Panc1 (cell line): ENCODE data around the gene CST5. TPM values are rescaled to one million over a fixed set of nuclear protein-coding genes. Genes with fewer than 3 reads are reported as not detected.
"Not testable (repeated sequence)": the region's sequence is repeated elsewhere in the genome, so short reads cannot be mapped to it uniquely, and the experiment has no call there.

Experiments
- ATAC-seq: fragments of 200-7000 bp; cut with Tn5 transposase; 2 replicates; pipeline ENCODE4 v1.9.1; 2020; ENCODE audit warnings: mild to moderate bottlenecking, moderate library complexity
- BruUV-seq: library from RNA; stranded (reverse); fragments of 400-500 nt; replicated peaks from 2 replicates; lab custom pipeline; 2021; lab: Mats Ljungman, UMichigan
- CTCF ChIA-PET: fragments of 300-600 bp; sonication (Branson Sonifier 250); formaldehyde crosslinking; loops from one replicate; lab custom pipeline; 2022; ENCODE audit warnings: antibody characterized with exemption; lab: Charles Lee
- POLR2A ChIA-PET: fragments of 300-600 bp; sonication (Branson Sonifier 250); formaldehyde crosslinking; loops from one replicate; lab custom pipeline; 2022; ENCODE audit warnings: antibody characterized with exemption; lab: Charles Lee
- DNase-seq: peaks from one replicate; pipeline ENCODE4 v3.0.0-alpha.2; 2010; ENCODE audit warnings: low read depth, low spot score
- H3K27ac ChIP-seq: 2 replicates; pipeline ENCODE4 v1.5.1; 2011; ENCODE audit warnings: mild to moderate bottlenecking, low read length, inconsistent platforms
- H3K27me3 ChIP-seq: fragments of 200-500 bp; sonication (Bioruptor generic); 2 replicates; pipeline ENCODE4 v1.6.0; 2014; ENCODE audit warnings: low read length, inconsistent platforms; ENCODE audit not compliant: control insufficient read depth, insufficient read depth
- H3K36me3 ChIP-seq: fragments of 200-500 bp; sonication (Bioruptor generic); 2 replicates; pipeline ENCODE4 v1.5.1; 2014; ENCODE audit warnings: inconsistent platforms, mild to moderate bottlenecking, low read length, moderate library complexity; ENCODE audit not compliant: control insufficient read depth, insufficient read depth
- H3K4me1 ChIP-seq: 2 replicates; pipeline ENCODE4 v1.5.1; 2011; ENCODE audit warnings: inconsistent platforms, mild to moderate bottlenecking, low read length, moderate library complexity; ENCODE audit not compliant: control insufficient read depth, insufficient read depth
- H3K4me3 ChIP-seq, 2 experiments: 2 replicates each; pipeline ENCODE4 v1.5.1; 2011 to 2012; ENCODE audit warnings: low read depth in 2 of 2, low read length in 2 of 2, mild to moderate bottlenecking in 2 of 2, inconsistent platforms in 1 of 2, moderate library complexity in 1 of 2
- H3K9me3 ChIP-seq: fragments of 200-500 bp; sonication (Bioruptor generic); 2 replicates; pipeline ENCODE4 v1.5.1; 2014; ENCODE audit warnings: low read depth, mild to moderate bottlenecking, inconsistent platforms, low read length, moderate library complexity; ENCODE audit not compliant: control insufficient read depth, insufficient read depth
- POLR2AphosphoS5 ChIP-seq: IDR thresholded peaks from 2 replicates; pipeline ENCODE4 v1.6.1; 2012; ENCODE audit warnings: mild to moderate bottlenecking, low read depth, low read length, moderate library complexity
- SIN3A ChIP-seq: IDR thresholded peaks from 2 replicates; pipeline ENCODE4 v1.6.1; 2012; ENCODE audit warnings: low read depth, mild to moderate bottlenecking, low read length, moderate library complexity, borderline replicate concordance; ENCODE audit not compliant: insufficient read depth
- TCF7L2 ChIP-seq: IDR thresholded peaks from 2 replicates; pipeline ENCODE4 v1.6.1; 2011; ENCODE audit warnings: mild to moderate bottlenecking, low read depth, low read length, inconsistent platforms
- in situ Hi-C: cut with HindIII; loops from 2 replicates; pipeline ENCODE4 v1.10.0; 2016; ENCODE audit warnings: low sequenced_read_pairs, low pct_unique_long_range_greater_than_20kb
- intact Hi-C: fragments of 100-400 bp; cut with micrococcal nuclease; formaldehyde crosslinking; loops from one replicate; pipeline ENCODE4 v1.10.0; 2022; ENCODE audit not compliant: unreplicated experiment
- total RNA-seq: library from RNA; stranded (reverse); gene quantifications from one replicate; pipeline ENCODE4 v1.2.1, GENCODE V29; 2021; ENCODE audit not compliant: unreplicated experiment
- TF ChIP-seq, protein P1 (sequence below): fragments of 450-650 bp; IDR thresholded peaks from 2 replicates; pipeline ENCODE4 v1.5.1; 2017; ENCODE audit warnings: mild to moderate bottlenecking
- TF ChIP-seq, protein P2 (sequence below), 2 experiments: IDR thresholded peaks; 2 replicates each; pipeline ENCODE4 v1.6.1; 2011 to 2012; ENCODE audit warnings: low read depth in 2 of 2, control low read depth in 1 of 2, low read length in 1 of 2, mild to moderate bottlenecking in 1 of 2, moderate library complexity in 1 of 2; ENCODE audit not compliant: insufficient read depth in 1 of 2

CST5 gene
- total RNA-seq, 1 experiment from 2014 or later, result not detected

DNA sequence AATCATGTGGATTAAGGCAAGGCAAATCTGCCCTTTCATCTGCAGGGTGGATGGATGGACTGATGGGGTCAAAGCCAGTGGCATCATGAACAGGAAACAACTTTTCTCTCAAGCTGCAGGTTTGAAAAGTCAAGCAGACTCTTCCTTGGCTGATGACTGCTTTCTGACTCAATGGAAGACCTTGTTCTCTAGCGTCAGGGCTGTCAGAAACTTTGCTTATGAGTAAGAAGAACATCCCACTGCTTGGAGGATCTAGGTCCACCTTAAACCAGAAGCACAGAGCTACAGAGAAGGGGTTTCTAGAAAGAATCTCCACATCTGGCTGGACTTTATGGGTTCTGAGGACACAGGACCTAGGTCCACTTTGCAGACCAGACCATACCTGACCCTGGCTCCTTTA is 36.3 kb upstream of the CST5 start:
- POLR2A ChIA-PET, result no interaction called here

DNA sequence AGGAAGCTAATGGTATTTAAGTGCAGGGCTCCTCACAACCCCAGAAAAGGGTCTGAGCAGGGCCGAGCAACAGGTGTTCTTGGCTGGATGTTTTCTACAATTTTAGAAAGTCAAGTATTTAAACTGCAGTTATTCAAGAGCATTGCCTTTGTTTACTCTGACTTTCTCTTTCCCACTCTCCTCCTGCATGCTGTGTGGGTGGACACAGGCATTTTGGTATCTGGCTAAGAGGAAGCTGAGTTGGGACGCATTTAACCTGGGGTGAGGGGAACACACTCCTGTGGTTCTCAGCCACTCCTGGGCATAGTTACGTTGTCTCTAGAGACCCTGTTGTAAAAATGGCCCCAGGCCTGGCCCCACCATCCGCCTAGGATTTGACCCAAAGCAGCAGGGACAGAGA is 34.9 kb upstream of the CST5 start:
- ATAC-seq, H3K9me3 ChIP-seq, BruUV-seq, H3K27me3 ChIP-seq, H3K36me3 ChIP-seq, CTCF ChIA-PET, H3K4me1 ChIP-seq, POLR2A ChIA-PET, intact Hi-C loops, H3K4me3 ChIP-seq, H3K27ac ChIP-seq, DNase-seq, in situ Hi-C loops: not testable (repeated sequence)

More for the DNA sequence above, 36.3 kb upstream of the CST5 start:
- BruUV-seq, result no TSS peak
- Histone ChIP-seq H3K4me3 (no peak overlapping the region), H3K27me3 (no peaks in the 10 kb centered on the region), H3K27ac (no peak overlapping the region), H3K4me1 (no peaks in the 10 kb centered on the region), H3K36me3 (no peaks in the 10 kb centered on the region), H3K9me3 (no peaks in the 10 kb centered on the region)
- intact Hi-C loops, result no loop called here
- no peak for DNase-seq
- CTCF ChIA-PET, result no interaction called here
- in situ Hi-C loops, result no loop called here
- no peak for TF ChIP-seq TCF7L2
- no peak for TF ChIP-seq SIN3A
- no peak for TF ChIP-seq POLR2AphosphoS5
- TF ChIP-seq, protein P1, sequence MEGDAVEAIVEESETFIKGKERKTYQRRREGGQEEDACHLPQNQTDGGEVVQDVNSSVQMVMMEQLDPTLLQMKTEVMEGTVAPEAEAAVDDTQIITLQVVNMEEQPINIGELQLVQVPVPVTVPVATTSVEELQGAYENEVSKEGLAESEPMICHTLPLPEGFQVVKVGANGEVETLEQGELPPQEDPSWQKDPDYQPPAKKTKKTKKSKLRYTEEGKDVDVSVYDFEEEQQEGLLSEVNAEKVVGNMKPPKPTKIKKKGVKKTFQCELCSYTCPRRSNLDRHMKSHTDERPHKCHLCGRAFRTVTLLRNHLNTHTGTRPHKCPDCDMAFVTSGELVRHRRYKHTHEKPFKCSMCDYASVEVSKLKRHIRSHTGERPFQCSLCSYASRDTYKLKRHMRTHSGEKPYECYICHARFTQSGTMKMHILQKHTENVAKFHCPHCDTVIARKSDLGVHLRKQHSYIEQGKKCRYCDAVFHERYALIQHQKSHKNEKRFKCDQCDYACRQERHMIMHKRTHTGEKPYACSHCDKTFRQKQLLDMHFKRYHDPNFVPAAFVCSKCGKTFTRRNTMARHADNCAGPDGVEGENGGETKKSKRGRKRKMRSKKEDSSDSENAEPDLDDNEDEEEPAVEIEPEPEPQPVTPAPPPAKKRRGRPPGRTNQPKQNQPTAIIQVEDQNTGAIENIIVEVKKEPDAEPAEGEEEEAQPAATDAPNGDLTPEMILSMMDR, result no peak
- TF ChIP-seq, protein P2, sequence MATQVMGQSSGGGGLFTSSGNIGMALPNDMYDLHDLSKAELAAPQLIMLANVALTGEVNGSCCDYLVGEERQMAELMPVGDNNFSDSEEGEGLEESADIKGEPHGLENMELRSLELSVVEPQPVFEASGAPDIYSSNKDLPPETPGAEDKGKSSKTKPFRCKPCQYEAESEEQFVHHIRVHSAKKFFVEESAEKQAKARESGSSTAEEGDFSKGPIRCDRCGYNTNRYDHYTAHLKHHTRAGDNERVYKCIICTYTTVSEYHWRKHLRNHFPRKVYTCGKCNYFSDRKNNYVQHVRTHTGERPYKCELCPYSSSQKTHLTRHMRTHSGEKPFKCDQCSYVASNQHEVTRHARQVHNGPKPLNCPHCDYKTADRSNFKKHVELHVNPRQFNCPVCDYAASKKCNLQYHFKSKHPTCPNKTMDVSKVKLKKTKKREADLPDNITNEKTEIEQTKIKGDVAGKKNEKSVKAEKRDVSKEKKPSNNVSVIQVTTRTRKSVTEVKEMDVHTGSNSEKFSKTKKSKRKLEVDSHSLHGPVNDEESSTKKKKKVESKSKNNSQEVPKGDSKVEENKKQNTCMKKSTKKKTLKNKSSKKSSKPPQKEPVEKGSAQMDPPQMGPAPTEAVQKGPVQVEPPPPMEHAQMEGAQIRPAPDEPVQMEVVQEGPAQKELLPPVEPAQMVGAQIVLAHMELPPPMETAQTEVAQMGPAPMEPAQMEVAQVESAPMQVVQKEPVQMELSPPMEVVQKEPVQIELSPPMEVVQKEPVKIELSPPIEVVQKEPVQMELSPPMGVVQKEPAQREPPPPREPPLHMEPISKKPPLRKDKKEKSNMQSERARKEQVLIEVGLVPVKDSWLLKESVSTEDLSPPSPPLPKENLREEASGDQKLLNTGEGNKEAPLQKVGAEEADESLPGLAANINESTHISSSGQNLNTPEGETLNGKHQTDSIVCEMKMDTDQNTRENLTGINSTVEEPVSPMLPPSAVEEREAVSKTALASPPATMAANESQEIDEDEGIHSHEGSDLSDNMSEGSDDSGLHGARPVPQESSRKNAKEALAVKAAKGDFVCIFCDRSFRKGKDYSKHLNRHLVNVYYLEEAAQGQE (IDR thresholded peaks at IDR 0.05; ENCODE audit: insufficient read depth in 1 of 2, low read depth in 2 of 2, low read length in 1 of 2), result no peak
- no peak for ATAC-seq

DNA sequence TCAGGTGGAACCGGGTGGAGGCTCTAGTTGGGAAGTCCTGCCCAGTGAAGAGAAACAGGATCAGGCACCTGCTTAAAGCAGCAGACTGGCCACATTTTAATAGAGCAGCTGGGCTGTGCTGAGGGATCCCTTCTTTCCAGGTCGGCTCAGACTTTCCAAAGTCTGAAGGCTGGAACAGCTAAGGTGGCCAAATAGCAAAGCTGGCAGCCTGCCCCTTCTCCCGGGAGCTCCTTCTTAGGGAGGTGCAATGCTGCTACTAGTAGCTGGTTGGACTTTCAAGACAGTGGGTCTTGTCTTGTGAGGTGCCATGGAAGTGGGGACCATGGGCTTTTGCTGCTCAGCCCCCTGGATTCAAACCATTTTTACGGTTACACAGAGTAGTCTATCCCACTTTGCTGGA is 30.7 kb upstream of the CST5 start:
- H3K9me3 ChIP-seq, result no peaks in the 10 kb centered on the region
- H3K27ac ChIP-seq, result no peak overlapping the region
- POLR2A ChIA-PET, result no interaction called here
- no peak for TF ChIP-seq POLR2AphosphoS5
- TF ChIP-seq, protein P2 (IDR thresholded peaks at IDR 0.05; ENCODE audit: insufficient read depth in 1 of 2, low read depth in 2 of 2, low read length in 1 of 2), result no peak
- no peak for TF ChIP-seq SIN3A
- TF ChIP-seq TCF7L2, result no peak
- TF ChIP-seq, protein P1, result no peak
- no peaks in the 10 kb centered on the region for H3K36me3 ChIP-seq
- intact Hi-C loops, result no loop called here
- no peaks in the 10 kb centered on the region for H3K4me1 ChIP-seq
- in situ Hi-C loops, result no loop called here
- ATAC-seq (no peak), DNase-seq (no peak)
- H3K4me3 ChIP-seq, result no peak overlapping the region
- CTCF ChIA-PET, result no interaction called here
- H3K27me3 ChIP-seq, result no peaks in the 10 kb centered on the region
- BruUV-seq, result no TSS peak
